BLaER1 (cell line): ENCODE measurements around the gene SFR1.

Source experiments
- H3K27ac ChIP-seq: shearing (Covaris generic); formaldehyde crosslinking; 2 replicates; pipeline ENCODE4 v1.8.1; 2022
- H3K27me3 ChIP-seq: shearing (Covaris generic); formaldehyde crosslinking; 2 replicates; pipeline ENCODE4 v1.8.1; 2022
- H3K36me3 ChIP-seq: shearing (Covaris generic); formaldehyde crosslinking; 2 replicates; pipeline ENCODE4 v1.8.1; 2022
- H3K4me1 ChIP-seq: shearing (Covaris generic); formaldehyde crosslinking; 2 replicates; pipeline ENCODE4 v1.8.1; 2022
- H3K4me2 ChIP-seq: shearing (Covaris generic); formaldehyde crosslinking; 2 replicates; pipeline ENCODE4 v1.8.1; 2022
- H3K4me3 ChIP-seq: shearing (Covaris generic); formaldehyde crosslinking; 2 replicates; pipeline ENCODE4 v1.8.1; 2022
- H3K9ac ChIP-seq: shearing (Covaris generic); formaldehyde crosslinking; 2 replicates; pipeline ENCODE4 v1.8.1; 2022
- H3K9me3 ChIP-seq: shearing (Covaris generic); formaldehyde crosslinking; 2 replicates; pipeline ENCODE4 v1.8.1; 2022
- H4K20me1 ChIP-seq: shearing (Covaris generic); formaldehyde crosslinking; 2 replicates; pipeline ENCODE4 v1.8.1; 2022
- Cebpa-rat ChIP-seq: shearing (Covaris generic); IDR thresholded peaks from 2 replicates; pipeline ENCODE4 v1.8.1; 2022

Gene SFR1, protein sequence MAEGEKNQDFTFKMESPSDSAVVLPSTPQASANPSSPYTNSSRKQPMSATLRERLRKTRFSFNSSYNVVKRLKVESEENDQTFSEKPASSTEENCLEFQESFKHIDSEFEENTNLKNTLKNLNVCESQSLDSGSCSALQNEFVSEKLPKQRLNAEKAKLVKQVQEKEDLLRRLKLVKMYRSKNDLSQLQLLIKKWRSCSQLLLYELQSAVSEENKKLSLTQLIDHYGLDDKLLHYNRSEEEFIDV

GRCh38 chr10:104121485-104122224, at the start of gene SFR1:
SFR1 (plus strand) TSS chr10:104122171; CDS start chr10:104122184, 13 bp downstream.
- TF ChIP-seq Cebpa-rat: no peak
- H3K4me3 ChIP-seq: peak within 1 kb of the TSS; percentile 89
- H3K36me3 ChIP-seq: peaks cover 12% of the 10 kb centered on the region
- peak within 1 kb of the TSS; percentile 88 for H3K4me2 ChIP-seq
- H3K27me3 ChIP-seq: no peaks in the 10 kb centered on the region
- H3K4me1 ChIP-seq: peaks cover 26% of the 10 kb centered on the region
- peak within 1 kb of the TSS; percentile 93 for H3K27ac ChIP-seq
- H4K20me1 ChIP-seq: no peaks in the 10 kb centered on the region
- peak within 1 kb of the TSS; percentile 90 for H3K9ac ChIP-seq
- H3K9me3 ChIP-seq: no peaks in the 10 kb centered on the region

GRCh38 chr10:104072786-104073185, 49.2 kb upstream of the SFR1 start:
- H3K36me3 ChIP-seq: no peaks in the 10 kb centered on the region
- no peaks in the 10 kb centered on the region for H3K9me3 ChIP-seq
- H3K4me3 ChIP-seq: no peak overlapping the region
- no peak overlapping the region for H3K4me2 ChIP-seq
- H3K9ac ChIP-seq: no peak overlapping the region
- peaks cover 10% of the 10 kb centered on the region for H3K4me1 ChIP-seq
- H3K27me3 ChIP-seq: no peaks in the 10 kb centered on the region
- no peaks in the 10 kb centered on the region for H4K20me1 ChIP-seq
- no peak overlapping the region for H3K27ac ChIP-seq
- no peak for TF ChIP-seq Cebpa-rat

DNA sequence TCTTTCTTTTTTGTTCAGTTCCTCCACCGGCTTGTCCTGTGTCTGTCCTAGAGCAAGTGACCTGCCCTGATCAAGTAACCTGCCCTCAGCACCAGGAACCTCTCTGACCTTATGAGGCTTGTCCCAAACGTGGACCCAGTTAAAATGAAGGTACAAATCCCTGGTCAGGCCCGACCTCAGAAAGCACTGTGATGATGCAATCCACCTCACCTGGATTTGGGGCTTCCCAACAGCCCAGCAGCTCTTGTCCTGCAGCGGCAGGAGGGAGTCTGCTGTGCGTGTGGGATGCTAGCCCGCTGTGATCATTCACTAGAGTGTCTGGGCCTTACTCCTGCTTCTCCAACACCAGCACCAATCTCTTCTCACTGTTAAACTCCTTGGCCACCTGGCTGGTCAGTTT, 47.5 kb upstream of the SFR1 start:
- Histone ChIP-seq H3K36me3 (no peaks in the 10 kb centered on the region), H3K27ac (no peak overlapping the region), H3K4me2 (no peak overlapping the region), H4K20me1 (no peaks in the 10 kb centered on the region), H3K9me3 (no peaks in the 10 kb centered on the region), H3K4me1 (peaks cover 4% of the 10 kb centered on the region), H3K27me3 (no peaks in the 10 kb centered on the region), H3K9ac (no peak overlapping the region), H3K4me3 (no peak overlapping the region)
- TF ChIP-seq Cebpa-rat: no peak

GRCh38 chr10:104076743-104077160, 45.2 kb upstream of the SFR1 start:
- Histone ChIP-seq H3K36me3 (no peaks in the 10 kb centered on the region), H3K27ac (no peak overlapping the region), H3K9me3 (no peaks in the 10 kb centered on the region), H4K20me1 (no peaks in the 10 kb centered on the region), H3K9ac (no peak overlapping the region), H3K4me3 (no peak overlapping the region), H3K27me3 (no peaks in the 10 kb centered on the region), H3K4me1 (no peaks in the 10 kb centered on the region), H3K4me2 (no peak overlapping the region)
- TF ChIP-seq Cebpa-rat: no peak

DNA sequence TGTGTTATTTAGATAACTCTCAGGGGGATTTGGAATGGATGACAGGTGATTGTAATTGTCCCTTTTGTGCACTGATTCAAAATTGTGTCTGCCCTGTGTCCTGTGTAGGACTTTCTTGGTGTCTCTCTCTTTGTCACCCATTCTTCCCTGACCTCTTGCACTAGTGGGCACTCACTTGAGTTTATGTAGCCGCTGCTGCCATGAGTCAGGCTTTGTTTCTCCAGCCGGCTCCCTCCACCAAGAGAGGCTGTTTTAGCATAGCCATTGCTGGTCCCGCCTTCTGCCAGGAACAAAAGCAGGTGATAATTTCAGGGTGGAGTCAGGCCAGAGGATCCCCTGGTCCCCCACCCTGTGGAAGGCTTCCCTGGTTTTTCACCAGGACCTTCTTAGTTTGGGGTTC, 44.7 kb upstream of the SFR1 start:
- TF ChIP-seq Cebpa-rat: no peak
- Histone ChIP-seq H3K4me3 (no peak overlapping the region), H3K27ac (no peak overlapping the region), H3K9ac (no peak overlapping the region), H3K4me2 (no peak overlapping the region), H3K9me3 (no peaks in the 10 kb centered on the region), H3K4me1 (no peaks in the 10 kb centered on the region), H3K27me3 (no peaks in the 10 kb centered on the region), H3K36me3 (no peaks in the 10 kb centered on the region), H4K20me1 (no peaks in the 10 kb centered on the region)

GRCh38 chr10:104077663-104078151, 44.3 kb upstream of the SFR1 start:
- no peak for TF ChIP-seq Cebpa-rat
- Histone ChIP-seq H3K36me3 (no peaks in the 10 kb centered on the region), H3K4me2 (no peak overlapping the region), H3K9ac (no peak overlapping the region), H3K4me3 (no peak overlapping the region), H3K27me3 (no peaks in the 10 kb centered on the region), H3K27ac (no peak overlapping the region), H4K20me1 (no peaks in the 10 kb centered on the region), H3K9me3 (no peaks in the 10 kb centered on the region), H3K4me1 (no peaks in the 10 kb centered on the region)

DNA sequence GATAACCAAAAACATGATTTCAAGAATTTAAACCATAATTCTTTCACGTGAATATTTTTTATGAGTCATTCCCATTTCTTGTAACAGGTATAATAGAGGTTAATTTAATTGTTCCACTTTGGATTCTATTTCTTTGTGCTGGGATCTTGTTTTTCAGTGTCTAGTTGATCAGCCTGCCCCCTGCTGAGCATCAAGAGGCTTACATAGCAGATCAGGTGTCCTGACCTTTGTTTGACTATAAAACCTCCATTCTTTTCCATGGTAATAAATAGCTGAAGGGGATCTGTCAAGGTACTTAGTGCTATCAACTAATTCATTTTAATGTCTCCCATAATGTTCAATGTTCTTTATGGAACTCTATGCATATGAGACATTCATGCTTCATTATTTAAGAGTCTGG, 41.2 kb upstream of the SFR1 start:
- TF ChIP-seq Cebpa-rat: no peak

DNA sequence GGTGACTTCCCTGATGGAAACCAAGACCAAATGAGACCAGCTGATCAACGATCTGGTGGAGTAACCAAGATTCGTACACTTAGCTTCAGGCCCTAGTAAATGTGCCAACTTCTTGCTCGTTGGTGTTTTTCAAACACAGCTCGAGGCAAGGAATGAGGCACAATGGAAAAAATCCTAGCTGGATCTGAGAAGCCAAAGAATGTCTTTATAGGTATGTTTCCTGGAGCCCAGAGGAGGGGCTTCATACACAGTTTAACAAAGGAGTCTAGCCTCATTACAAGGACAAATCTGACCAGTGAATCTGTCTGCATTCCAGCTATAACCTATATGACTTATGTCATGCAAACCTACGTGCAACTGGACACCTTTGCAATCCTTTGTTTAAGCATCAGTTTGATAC, 40.0 kb upstream of the SFR1 start:
- TF ChIP-seq Cebpa-rat: no peak
- Histone ChIP-seq H3K4me3 (no peak overlapping the region), H3K4me2 (no peak overlapping the region), H3K9ac (no peak overlapping the region), H3K36me3 (no peaks in the 10 kb centered on the region), H4K20me1 (no peaks in the 10 kb centered on the region), H3K4me1 (no peaks in the 10 kb centered on the region), H3K9me3 (no peaks in the 10 kb centered on the region), H3K27ac (no peak overlapping the region), H3K27me3 (no peaks in the 10 kb centered on the region)

More for the DNA sequence above, 41.2 kb upstream of the SFR1 start:
- Histone ChIP-seq H3K27ac (no peak overlapping the region), H3K4me1 (no peaks in the 10 kb centered on the region), H3K27me3 (no peaks in the 10 kb centered on the region), H4K20me1 (no peaks in the 10 kb centered on the region), H3K36me3 (no peaks in the 10 kb centered on the region), H3K9me3 (no peaks in the 10 kb centered on the region), H3K9ac (no peak overlapping the region), H3K4me2 (no peak overlapping the region), H3K4me3 (no peak overlapping the region)

DNA sequence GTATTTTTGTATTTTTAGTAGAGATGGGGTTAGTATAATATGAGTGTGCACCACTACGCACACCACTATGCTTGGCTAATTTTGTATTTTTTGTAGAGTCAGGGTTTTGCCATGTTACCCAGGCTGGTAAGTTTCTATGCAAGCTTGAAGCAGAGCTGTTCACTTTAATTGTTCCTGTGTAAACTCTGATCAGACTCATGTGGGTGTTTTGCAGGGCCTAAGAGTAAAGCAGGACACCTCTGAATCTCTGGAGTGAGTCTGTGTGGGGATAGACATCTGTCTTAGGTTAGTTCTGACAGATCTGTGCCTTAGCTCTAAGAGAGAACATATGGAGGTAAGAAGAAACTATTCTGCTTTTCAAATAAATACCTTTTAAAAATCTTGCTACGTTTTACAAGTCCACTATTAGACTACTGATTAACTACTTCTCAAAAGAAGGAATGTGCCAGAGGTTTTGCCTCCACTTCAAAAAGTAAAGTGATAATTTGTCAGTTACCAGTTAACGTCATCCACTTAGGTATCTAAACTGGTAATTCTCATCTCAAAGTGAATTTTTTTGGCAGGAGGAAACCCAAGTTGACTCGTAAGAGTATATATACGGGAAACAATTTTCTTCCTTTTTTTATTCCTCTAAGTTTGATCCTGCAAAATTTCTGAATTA, 37.4 kb upstream of the SFR1 start:
- H3K4me2 ChIP-seq: no peak overlapping the region
- no peaks in the 10 kb centered on the region for H3K4me1 ChIP-seq
- no peak overlapping the region for H3K4me3 ChIP-seq
- no peaks in the 10 kb centered on the region for H3K9me3 ChIP-seq
- H3K27me3 ChIP-seq: no peaks in the 10 kb centered on the region
- no peak for TF ChIP-seq Cebpa-rat
- no peaks in the 10 kb centered on the region for H3K36me3 ChIP-seq
- no peak overlapping the region for H3K27ac ChIP-seq
- H4K20me1 ChIP-seq: no peaks in the 10 kb centered on the region
- no peak overlapping the region for H3K9ac ChIP-seq
